SK-N-SH treated with all-trans-retinoic acid at 6 μM for 48 hours (cell line): ENCODE results near the gene TMEM144.

Source experiments
- GLIS3 ChIP-seq: fragments of 250-450 bp; sonication (Bioruptor Pico); IDR thresholded peaks from 2 replicates; pipeline ENCODE4 v1.5.0; 2020; ENCODE audit warnings: mild to moderate bottlenecking, moderate library complexity
- SNAI2 ChIP-seq: fragments of 250-450 bp; sonication (Bioruptor Pico); IDR thresholded peaks from 2 replicates; pipeline ENCODE4 v1.5.0; 2020; ENCODE audit warnings: mild to moderate bottlenecking, moderate library complexity
- TF ChIP-seq, protein P1 (sequence below): fragments of 250-450 bp; sonication (Bioruptor Pico); IDR thresholded peaks from 2 replicates; pipeline ENCODE4 v1.5.1; 2020; ENCODE audit warnings: low read depth, mild to moderate bottlenecking, moderate library complexity

Gene TMEM144

DNA sequence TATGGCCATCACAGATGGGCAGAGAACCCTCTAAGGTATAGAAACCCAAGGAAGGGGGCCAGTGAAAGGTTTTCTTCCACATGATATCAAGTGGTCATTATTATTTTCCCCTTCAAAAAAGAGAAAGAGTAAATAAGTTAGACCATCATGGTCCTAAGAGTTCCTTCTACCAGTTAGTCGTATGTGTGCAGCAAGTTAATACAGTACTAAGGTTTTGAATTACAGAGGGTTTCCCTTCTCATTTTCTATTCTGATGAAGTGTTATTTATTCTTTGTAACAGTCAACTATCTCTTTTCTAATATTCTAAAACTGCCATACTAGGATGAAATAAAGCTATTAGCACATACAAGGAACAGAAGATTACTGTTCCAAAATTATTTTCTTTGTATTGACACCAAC lies 94.4 kb downstream of the TMEM144 start (continued):
- TF ChIP-seq, protein P1, sequence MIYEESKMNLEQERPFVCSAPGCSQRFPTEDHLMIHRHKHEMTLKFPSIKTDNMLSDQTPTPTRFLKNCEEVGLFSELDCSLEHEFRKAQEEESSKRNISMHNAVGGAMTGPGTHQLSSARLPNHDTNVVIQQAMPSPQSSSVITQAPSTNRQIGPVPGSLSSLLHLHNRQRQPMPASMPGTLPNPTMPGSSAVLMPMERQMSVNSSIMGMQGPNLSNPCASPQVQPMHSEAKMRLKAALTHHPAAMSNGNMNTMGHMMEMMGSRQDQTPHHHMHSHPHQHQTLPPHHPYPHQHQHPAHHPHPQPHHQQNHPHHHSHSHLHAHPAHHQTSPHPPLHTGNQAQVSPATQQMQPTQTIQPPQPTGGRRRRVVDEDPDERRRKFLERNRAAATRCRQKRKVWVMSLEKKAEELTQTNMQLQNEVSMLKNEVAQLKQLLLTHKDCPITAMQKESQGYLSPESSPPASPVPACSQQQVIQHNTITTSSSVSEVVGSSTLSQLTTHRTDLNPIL (CRISPR knock-in tag) = no peak
- no peak for TF ChIP-seq GLIS3 (CRISPR knock-in tag)
- TF ChIP-seq SNAI2 (CRISPR knock-in tag) = no peak
- TF ChIP-seq, all 23 proteins: peak for 0
